HuH-7.5 (cell line): Measurements from ENCODE around the gene CHID1.

Source experiments
- DNase-seq: peaks from one replicate; pipeline ENCODE4 v3.0.0; 2011; ENCODE audit warnings: low spot score

Gene CHID1

GRCh38 chr11:910044-910588, 494 bp downstream of the CHID1 start:
- no peak for DNase-seq

GRCh38 chr11:909406-909805, 1.2 kb downstream of the CHID1 start:
- no peak for DNase-seq

GRCh38 chr11:908273-908672, 2.3 kb downstream of the CHID1 start:
- DNase-seq = no peak

- no peak for DNase-seq
Measured at GRCh38 chr11:907668-908067, 2.9 kb downstream of the CHID1 start.

GRCh38 chr11:905952-906351, 4.7 kb downstream of the CHID1 start:
- no peak for DNase-seq

GRCh38 chr11:904380-904779, 6.2 kb downstream of the CHID1 start:
- DNase-seq = no peak

- DNase-seq = no peak
Measured at GRCh38 chr11:901452-902061, 9.1 kb downstream of the CHID1 start.

GRCh38 chr11:900545-900944, 10.1 kb downstream of the CHID1 start:
- DNase-seq = no peak

GRCh38 chr11:899724-900123, 10.9 kb downstream of the CHID1 start:
- no peak for DNase-seq

GRCh38 chr11:898540-899190, 11.9 kb downstream of the CHID1 start:
- no peak for DNase-seq

- no peak for DNase-seq
Measured at GRCh38 chr11:898143-898511, 12.5 kb downstream of the CHID1 start.

GRCh38 chr11:897253-898142, 13.1 kb downstream of the CHID1 start:
- DNase-seq = no peak

GRCh38 chr11:895331-896110, 15.1 kb downstream of the CHID1 start:
- no peak for DNase-seq

GRCh38 chr11:894575-895201, 15.9 kb downstream of the CHID1 start:
- no peak for DNase-seq

- no peak for DNase-seq
Measured at GRCh38 chr11:893008-893654, 17.5 kb downstream of the CHID1 start.

GRCh38 chr11:890794-891540, 19.6 kb downstream of the CHID1 start:
- no peak for DNase-seq

- DNase-seq = no peak
Measured at GRCh38 chr11:889687-890475, 20.7 kb downstream of the CHID1 start.

- no peak for DNase-seq
Measured at GRCh38 chr11:889257-889656, 21.4 kb downstream of the CHID1 start.
